GM12873 (cell line): ENCODE results near the gene AOX1.

Experiments used
- CTCF ChIP-seq: IDR thresholded peaks from 2 replicates; pipeline ENCODE4 v1.5.1; 2012; ENCODE audit warnings: low read depth, mild to moderate bottlenecking, moderate library complexity, low read length, control low read depth; ENCODE audit not compliant: insufficient read depth; ENCODE audit errors: missing control alignments

AOX1 gene

GRCh38 chr2:200634231-200634964 is 48.6 kb downstream of the AOX1 start:
- TF ChIP-seq CTCF: no peak

GRCh38 chr2:200635251-200635650 is 49.4 kb downstream of the AOX1 start:
- TF ChIP-seq CTCF: no peak

GRCh38 chr2:200637901-200638300 is 52.1 kb downstream of the AOX1 start:
- no peak for TF ChIP-seq CTCF

- TF ChIP-seq CTCF: no peak
Measured at GRCh38 chr2:200640176-200640575, 54.4 kb downstream of the AOX1 start.

- TF ChIP-seq CTCF: no peak
Measured at GRCh38 chr2:200640901-200641300, 55.1 kb downstream of the AOX1 start.

GRCh38 chr2:200649724-200650123 is 63.9 kb downstream of the AOX1 start:
- TF ChIP-seq CTCF: no peak

GRCh38 chr2:200650195-200650594 is 64.4 kb downstream of the AOX1 start:
- TF ChIP-seq CTCF: no peak

- TF ChIP-seq CTCF: no peak
Measured at GRCh38 chr2:200652158-200652557, 66.3 kb downstream of the AOX1 start.
